ENCODE results near the gene ACTR2. TPM values are rescaled to one million over a fixed set of nuclear protein-coding genes. Genes with fewer than 3 reads are reported as not detected.
A peak's percentile ranks its signal among the peaks of the same experiment; 100 is the strongest.

ACTR2 gene
- total and polyA plus RNA-seq, 9 of the 15 experiments (the other 6 are each of a cell fraction or from before 2014, with no cell fraction given) = 47.3 to 239 (median 108) TPM

- TF ChIP-seq MGA (IDR thresholded peaks at IDR 0.05) = peak; percentile 67
- no peak for TF ChIP-seq ID3 (CRISPR knock-in tag; IDR thresholded peaks at IDR 0.05)
- TF ChIP-seq ID3 (tag; IDR thresholded peaks at IDR 0.05) = no peak
- no peak for TF ChIP-seq KLF6 (CRISPR knock-in tag; IDR thresholded peaks at IDR 0.05; ENCODE audit: borderline replicate concordance)
- TF ChIP-seq MEF2D (tag; conservative IDR thresholded peaks at IDR 0.05; ENCODE audit: low read depth) = peak; percentile 51; the same call in 1 of the 2 replicates
- no peak for TF ChIP-seq ZNF699 (CRISPR knock-in tag; IDR thresholded peaks at IDR 0.05; ENCODE audit: insufficient replicate concordance)
- 0 out of 2 replicates have a peak, but pooled peaks have one; percentile 20 for TF ChIP-seq CXXC5 (CRISPR knock-in tag; IDR thresholded peaks at IDR 0.05)
- peak in 1 of 3 experiments; percentile 21; a peak in 1 of 6 replicates for TF ChIP-seq ZBTB11 (CRISPR knock-in tag; IDR thresholded peaks at IDR 0.05)
- TF ChIP-seq DPF2 (IDR thresholded peaks at IDR 0.05) = peak; percentile 97
- TF ChIP-seq NEUROD1 (IDR thresholded peaks at IDR 0.05; ENCODE audit: borderline replicate concordance, low read depth, low read length, partially characterized antibody) = peak; percentile 66
- TF ChIP-seq MAZ (CRISPR knock-in tag; conservative IDR thresholded peaks at IDR 0.05 in 1 of 2, IDR thresholded peaks at IDR 0.05 in 1 of 2) = peak; percentile 68 to 80
- TF ChIP-seq HDAC1 (IDR thresholded peaks at IDR 0.05) = peak in 1 of 2 experiments; percentile 64; a peak in 2 of 4 replicates
Measured at GRCh38 chr2:65294701-65295100, 67.1 kb downstream of the ACTR2 start (continued).

Data from K562 (cell line).